Measurements from ENCODE around the gene CACNG4.

DNA sequence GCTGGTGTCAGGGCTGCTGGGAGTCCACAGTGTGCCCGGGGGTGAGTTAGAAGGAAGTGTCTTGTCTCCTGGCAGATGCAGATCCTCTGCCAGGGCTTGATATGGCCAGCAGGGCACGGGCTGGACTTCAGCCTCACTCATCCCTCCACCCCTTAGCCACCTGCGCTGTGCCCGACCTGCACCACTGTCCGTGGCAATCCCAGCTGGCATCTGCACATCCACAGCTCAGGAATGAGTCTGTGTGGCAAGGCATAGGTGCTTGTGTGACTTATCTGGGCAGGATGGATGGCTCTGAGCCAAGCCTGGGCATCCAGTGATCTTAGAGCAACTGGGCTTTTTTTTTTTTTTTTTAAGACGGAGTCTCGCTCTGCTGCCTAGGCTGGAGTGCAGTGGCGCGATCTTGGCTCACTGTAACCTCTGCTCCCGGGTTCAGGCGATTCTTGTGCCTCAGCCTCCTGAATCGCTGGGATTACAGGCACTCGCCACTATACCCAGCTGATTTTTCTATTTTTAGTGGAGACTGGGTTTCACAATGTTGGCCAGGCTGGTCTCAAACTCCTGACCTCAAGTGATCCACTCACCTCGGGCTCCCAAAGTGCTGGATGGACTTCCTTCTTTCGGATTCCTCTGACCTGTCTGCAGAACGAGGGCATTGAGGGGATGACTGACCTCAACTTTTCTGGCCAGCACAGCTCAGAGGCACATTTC is 57.4 kb downstream of the CACNG4 start:
- TF ChIP-seq CTCF (IDR thresholded peaks at IDR 0.05) (no peak), EZH2 (IDR thresholded peaks at IDR 0.05) (no peak)
